Measurements from ENCODE around the gene ONECUT3.
"Not testable (repeated sequence)": the region's sequence is repeated elsewhere in the genome, so short reads cannot be mapped to it uniquely, and the experiment has no call there.

ONECUT3 gene

DNA sequence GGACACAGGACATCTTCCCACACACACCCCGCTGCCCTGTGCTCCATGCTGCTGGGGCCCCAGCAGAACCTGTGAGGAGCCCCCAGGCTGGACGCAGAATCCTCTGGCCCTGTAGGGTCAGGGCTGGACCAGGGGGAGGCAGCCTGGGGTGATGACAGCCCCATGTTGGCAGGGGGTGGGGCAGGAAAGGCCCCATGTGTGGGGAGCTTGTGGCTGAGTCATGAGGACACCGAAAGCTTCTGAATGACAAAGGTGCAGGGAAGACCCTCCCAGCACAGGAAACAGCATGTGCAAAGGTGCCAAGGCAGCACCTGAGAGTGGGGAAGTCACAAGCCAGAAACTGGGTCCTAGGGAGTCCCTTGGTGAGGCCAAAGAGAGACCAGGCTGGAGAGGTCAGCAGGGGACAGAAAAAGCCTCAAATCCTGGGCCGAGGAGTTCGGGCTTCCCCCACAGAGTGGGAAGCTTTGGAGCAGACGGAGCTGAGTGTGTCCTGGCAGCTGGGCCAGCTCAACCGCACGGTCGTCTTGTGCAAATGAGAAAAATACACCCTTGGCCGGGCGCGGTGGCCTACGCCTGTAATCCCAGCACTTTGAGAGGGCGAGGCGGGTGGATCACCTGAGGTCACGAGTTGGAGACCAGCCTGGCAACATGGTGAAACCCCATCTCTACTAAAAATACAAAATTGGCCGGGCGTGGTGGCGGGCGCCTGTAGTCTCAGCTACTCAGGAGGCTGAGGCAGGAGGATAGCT, 41.3 kb downstream of the ONECUT3 start:
- no peak for DNase-seq (ENCODE audit: low spot score)

DNA sequence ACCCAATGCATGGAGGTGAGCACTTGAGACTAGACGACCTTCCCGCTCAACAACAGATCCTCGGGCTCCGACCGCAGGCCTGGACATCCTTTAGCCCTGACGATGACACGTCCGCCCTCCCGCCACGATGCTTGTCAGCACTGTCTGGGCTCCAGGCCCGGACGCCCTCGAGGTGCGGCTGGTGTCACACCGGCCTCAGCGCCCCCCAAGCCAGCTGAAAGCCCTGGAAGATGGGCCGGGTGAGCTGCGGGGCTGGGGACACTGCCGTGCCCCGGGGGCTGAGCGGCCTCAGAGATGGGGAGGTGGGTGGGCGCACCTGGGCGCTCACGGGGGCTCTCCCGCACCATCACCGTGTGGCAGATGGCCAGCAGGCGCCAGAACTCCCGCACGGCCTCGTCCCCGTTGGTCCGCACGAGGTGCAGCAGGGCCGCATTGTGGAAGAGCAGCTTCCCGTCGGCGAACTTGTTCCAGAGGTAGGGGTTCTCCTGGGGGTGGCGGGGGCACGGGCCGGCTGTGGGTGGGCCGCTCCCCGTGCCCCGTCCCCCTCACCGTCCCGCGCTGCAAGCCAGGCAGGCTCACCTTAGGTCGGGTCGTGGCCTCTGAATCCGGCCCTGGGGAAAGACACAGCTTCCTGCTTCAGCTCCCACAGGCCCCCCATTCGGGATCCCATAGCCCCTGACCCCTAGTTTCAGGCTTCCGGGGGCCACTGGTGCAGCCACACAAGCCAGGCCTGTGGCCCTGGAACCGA, 43.3 kb downstream of the ONECUT3 start:
- DNase-seq (ENCODE audit: low spot score) = no peak

DNA sequence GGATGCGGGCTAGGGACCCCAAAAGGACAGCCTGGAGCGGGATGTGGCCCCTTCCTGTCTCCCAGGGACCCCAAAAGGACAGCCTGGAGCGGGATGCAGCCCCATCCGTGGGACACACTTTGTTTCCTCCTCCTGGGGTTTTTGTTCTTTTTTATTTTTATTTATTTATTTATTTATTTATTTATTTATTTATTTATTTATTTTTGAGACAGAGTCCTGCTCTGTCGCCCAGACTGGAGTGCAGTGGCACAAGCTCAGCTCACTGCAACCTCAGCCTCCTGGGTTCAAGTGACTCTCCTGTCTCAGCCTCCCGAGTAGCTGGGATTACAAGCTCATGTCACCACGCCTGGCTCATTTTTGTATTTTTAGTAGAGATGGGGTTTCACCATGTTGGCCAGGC, 44.0 kb downstream of the ONECUT3 start:
- not testable (repeated sequence) for DNase-seq (ENCODE audit: low spot score)

DNA sequence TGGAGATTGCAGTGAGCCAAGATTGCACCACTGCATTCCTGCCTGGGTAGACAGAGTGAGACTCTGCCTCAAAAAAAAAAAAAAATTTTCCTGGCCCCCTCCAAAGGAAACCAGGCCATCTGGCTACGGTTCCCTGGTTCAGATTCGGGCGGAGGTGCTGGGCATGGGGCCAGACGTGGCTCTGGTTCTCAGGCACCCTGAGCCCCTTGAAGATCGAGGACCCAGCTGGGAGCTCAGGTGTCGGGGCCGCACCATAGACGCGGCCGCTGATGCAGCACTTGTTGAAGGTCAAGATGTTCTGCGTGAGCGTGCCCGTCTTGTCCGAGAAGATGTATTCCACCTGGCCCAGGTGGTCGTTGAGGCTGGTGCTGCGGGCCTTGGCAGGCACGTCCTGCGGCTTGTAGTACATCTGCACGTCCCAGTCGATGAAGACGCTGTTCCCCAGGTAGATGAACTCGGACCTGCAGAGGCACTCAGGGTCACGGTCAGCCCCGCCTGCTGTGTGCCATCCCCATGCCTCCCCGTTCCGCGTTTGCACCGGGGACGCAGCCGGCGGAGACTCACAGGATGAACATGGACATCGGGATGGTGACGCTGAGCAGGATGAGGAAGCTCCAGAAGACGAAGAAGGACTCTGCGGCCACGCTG, 46.5 kb downstream of the ONECUT3 start:
- DNase-seq (ENCODE audit: low spot score) = no peak

DNA sequence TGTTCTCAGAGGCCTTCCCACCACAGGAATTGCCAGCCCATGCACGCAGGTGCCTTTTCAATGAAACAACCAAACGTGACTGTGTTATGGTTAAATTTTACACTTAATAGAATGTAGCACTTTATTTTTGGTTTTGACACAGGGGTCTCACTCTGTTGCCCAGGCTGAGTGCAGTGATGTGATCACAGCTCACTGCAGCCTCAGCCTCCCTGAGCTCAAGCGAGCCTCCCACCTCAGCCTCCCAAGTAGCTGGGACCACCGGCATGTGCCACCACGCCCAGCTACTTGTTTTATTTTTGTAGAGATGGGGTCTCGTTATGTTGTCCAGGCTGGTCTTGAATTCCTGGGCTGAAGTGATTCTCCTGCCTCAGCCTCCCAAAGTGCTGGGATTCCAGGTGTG, 51.6 kb downstream of the ONECUT3 start:
- no peak for DNase-seq (ENCODE audit: low spot score)

DNA sequence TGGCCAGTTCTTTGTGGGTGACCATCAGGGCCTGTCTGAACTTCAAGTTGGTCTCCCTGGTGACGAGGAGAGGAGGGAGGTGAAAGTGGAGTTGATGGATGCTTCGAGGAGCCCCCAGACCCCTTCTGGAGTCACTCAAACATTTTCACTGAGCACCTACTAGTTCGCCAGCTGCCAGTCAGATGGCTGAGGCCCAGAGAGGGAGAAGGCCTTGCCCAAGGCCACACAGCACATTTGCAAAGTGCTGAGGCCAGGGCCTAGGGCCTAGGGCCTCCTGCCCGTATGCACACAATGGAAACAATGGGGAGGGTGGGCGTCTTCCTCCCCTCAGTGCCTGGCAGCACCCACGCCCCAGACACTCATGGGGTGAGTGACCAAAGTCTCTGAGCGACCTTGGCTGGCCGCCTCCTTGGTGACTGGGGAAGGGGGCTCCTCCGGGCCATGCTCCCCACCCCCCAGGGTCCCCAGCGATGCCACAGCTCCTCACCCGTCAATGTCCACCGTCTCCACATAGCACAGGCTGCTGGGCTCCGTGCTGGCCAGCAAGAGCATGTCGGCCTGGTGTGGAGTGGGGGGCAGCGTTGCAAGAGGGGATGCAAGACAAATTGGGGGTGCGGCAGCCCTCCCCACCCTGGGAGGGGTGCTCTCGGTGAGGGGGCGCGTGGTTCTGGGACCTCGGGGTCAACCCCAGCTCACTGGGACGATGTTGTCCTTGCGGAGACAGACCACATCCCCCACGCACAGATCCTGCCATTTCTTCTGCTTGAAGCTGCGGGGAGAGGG, 52.3 kb downstream of the ONECUT3 start:
- no peak for DNase-seq (ENCODE audit: low spot score)

DNA sequence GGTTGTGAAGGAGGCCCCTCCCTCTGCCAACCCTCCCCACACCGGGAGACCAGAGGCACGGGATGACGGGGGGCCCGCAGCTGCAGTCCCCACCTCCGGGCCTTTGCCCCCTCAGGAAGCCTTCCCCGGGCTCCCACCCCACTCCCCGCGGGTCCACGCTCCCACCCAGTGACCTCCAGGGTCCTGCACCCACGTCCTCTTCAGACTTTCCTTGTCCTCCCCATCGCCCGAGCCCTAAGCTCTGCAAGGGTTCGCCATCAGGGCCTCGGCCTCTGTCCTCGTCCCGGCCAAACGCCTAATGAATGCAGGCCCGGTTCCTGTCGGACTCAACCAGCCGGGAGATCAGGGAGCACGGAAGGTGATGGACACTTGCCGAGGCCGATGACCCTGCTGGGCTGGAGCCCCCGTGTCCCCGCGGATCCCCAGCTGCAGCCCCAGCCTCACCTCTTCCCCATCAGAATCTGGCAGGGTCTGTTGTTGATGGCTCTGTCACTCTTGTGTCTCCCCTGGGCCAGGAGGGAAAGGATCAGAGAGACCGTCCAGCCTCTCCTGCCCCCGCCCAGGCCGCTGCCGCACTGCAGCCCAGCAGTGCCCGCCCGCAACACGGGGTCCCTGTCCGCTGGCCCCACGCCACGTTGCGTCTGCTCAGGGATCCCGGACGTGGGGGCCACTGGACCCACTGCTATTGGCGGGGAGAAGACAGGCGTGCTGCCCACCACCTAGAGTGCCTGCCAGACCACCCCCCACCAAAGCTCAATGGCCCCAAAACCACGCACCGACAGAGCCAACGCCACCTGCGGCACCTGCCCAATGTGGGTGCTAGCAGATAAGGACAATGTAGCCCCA, 53.1 kb downstream of the ONECUT3 start:
- no peak for DNase-seq (ENCODE audit: low spot score)

DNA sequence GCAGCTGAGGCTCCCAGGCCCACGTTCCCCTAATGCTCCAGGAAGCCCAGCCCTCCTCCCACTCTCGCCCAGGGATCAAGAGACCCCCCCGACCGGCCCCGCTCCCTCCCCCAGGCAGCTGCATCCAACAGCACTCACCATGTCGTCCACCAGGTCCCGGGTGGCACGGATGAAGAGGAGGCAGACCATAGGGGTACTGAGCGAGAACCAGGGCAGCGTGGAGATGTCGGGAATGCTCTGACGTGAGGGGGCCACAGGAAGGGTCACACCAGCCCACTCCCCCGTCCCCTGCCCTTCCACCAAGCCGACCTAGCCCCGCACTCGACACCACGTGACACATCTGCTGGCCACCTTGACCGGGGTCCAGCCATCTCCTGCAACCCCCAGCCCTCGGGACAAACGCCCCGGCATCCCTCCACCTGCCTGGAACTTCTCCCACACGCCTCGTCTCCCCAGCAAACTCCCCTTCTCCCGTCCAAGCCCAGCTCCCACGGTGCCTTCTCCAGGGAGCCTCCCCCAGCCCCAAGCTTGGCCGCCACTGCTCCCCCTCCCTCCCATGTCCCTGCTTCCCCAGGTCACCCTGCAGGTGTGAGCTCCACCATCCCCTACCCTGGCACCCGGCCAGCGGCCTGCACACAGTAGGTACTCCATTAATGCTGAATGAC, 53.9 kb downstream of the ONECUT3 start:
- DNase-seq (ENCODE audit: low spot score) = no peak

DNA sequence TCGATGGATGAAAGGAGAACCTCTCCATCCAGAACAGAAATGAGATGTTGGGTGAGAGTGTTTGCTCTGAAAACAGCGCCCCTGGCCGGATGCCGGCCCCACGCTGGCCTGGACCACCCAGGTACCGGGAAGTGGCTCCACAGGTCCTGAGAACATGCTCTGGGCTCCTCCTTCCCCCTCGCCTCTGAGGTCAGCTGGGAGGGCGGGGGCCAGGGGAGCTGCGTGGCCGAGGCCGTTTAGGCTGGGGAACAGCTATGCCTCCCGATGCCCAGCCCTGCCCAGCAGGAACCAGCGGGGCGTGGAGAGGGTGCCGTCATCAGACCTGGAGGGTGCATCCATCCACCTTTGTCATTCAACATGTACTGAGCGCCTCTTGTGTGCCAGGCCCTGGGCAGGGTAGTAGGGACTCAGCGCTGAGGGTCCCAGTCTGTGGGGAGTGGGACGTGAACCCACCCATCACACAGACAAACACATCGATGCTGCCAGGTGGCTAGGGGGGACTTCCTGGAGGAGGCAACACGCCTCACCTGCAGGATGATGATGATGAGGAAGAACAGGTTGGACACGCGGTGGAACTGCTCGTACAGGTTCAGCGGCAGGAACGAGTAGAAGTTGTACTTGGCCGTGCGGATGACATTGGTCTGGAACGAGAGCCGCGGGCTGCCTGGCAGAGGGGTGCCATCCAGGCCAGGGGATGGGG, 54.5 kb downstream of the ONECUT3 start:
- DNase-seq (ENCODE audit: low spot score) = no peak

DNA sequence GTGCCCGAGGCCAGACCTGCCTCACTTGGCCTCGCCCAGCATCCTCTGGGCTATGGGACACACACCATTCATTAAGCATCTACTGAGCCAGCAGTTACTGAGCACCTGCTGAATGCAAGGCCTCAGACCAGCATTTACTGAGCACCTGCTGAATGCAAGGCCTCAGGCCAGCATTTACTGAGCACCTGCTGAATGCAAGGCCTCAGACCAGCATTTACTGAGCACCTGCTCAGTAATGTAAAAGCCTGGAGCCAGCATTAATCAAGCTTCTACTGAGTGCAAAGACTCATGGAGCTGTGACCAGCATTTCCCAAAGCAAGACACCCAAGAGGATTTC, 55.1 kb downstream of the ONECUT3 start:
- no peak for DNase-seq (ENCODE audit: low spot score)

DNA sequence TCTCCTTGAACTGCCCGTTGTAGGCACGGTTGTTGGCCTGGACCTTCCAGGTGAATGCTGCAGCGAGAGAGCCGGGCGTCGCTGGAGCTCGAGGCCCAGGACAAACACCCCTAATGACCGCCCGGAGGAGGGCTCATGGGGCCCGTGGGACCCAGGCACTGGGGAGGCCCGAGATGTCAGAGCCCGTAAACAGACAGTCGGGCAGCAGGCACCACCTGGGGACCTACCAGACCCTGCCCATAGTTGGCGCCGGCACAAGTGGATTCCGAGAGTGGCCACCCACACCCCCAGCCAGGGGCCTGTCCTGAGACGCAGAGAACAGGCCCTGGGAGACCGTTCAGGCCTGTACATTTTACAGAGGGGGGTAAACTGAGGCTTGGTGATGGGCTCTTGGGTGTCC, 56.4 kb downstream of the ONECUT3 start:
- DNase-seq (ENCODE audit: low spot score) = no peak

DNA sequence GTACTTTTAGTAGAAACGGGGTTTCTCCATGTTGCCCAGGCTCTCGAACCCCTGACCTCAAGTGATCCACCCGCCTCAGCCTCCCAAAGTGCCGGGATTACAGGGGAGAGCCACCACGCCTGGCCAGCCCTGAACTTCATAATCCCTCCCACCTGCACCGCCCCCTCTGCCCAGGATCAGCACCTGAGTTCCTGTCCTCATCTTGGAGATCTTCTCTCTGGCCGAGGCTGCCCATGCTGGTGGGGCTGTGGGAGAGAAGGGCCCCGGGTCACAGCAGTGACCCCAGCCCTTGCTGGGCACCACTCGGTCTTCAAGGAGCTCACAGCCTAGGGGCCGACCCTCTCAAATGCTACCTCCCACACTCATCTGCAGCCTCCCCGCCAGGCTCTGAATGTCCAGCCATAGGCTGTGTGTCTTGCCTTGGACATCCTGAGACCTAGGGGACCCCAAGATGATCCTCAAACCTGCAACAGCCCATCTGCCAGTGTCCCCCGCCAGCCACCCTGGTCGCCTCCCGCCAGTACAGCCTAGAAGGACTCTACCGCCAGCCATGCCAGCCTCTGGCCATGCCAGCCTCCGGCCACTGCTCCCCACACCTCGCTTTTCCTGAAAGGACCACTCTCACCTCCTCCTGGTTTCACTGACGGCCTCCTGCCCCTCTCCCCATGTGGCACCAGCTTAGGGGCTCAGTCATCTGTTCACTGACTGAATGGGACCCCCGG, 57.3 kb downstream of the ONECUT3 start:
- DNase-seq (ENCODE audit: low spot score) = no peak

DNA sequence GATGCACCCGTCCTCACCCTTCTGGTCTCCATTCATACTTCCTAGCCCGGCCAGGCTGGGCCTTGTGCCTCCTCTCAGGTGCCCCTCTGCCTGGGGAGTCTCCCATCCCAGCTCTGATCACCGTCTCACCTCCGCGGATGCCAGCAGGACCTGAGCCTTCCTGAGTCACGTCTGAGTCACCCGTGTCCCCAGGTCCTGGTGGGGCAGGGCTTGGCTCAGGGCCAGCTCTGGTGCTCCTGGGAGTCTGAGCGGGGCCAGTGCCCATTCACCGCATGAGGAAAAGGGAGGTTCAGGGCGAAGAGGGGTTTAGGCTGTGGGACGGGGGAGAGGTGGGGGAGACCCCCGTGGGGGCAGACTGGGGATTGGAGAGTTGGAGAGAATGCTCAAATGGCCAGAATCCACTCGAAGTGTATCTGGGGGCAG, 58.2 kb downstream of the ONECUT3 start:
- no peak for DNase-seq (ENCODE audit: low spot score)

DNA sequence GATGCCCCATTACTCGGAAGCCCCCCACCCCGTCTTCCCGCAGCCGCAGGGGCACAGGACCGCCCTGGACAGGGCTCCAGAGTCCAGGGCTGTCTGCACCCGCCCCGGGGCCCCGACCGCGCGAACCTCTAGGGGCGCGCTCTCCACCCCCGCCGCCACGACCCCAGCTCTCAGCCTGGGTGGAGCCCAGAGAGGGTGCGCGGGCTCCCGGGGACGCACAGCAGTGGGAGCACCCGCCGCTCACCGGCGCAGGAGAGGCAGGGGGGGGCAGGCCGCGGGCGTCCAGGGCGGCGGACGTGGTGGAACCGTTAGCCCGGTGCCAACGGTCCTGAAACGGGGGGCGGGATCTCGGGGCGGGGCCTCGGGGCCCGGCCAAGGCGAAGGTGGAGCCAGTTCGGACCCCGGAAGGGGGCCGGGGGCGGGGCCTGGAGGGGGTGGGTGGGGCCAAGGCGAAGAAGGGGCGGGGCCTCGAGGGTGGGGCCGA, 58.7 kb downstream of the ONECUT3 start, which contains the start of gene ATP8B3:
Gene ATP8B3, minus strand, starts transcription at position 335 of the 484 bp plus-strand sequence. CDS start 540 bp downstream, outside the sequence.
- DNase-seq (ENCODE audit: low spot score) = no peak

DNA sequence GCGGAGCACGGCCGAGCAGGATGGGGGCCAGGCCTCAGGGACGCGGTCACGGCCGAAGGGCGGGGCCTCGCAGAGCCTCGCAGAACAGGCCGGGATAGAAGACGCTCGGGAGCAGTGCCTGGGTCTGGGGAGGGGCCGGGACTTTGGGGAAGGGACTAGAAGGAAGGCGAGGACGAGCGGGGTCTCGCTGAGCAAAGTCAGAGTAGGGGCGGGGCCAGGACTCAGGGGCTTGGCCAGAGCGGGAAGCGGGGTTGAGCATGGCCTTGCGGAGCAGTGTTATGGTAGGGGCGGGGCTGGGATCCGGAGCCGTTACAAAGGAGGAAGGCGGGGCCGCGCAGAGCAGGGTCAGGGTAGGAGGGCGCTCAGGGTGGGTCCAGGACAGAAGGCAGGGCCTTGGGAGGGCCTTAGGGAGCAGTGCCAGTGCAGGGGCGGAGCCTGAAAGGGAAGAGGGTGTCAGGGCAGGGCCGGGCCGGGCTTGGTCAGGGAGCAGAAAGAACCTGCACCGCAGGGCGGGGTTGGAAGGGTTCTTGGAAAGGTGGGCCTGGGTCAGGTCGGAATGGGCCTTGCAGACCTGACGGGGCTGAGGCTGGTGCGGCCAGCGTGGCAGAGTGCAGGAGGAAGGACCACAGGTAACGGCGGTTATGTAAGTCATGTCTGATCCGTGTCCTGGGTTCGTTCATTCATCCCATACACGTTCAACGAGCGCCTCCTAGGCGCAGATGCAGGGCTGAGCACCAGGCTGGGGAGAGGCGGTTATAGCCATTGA, 59.3 kb downstream of the ONECUT3 start:
- DNase-seq (ENCODE audit: low spot score) = peak; percentile 95

DNA sequence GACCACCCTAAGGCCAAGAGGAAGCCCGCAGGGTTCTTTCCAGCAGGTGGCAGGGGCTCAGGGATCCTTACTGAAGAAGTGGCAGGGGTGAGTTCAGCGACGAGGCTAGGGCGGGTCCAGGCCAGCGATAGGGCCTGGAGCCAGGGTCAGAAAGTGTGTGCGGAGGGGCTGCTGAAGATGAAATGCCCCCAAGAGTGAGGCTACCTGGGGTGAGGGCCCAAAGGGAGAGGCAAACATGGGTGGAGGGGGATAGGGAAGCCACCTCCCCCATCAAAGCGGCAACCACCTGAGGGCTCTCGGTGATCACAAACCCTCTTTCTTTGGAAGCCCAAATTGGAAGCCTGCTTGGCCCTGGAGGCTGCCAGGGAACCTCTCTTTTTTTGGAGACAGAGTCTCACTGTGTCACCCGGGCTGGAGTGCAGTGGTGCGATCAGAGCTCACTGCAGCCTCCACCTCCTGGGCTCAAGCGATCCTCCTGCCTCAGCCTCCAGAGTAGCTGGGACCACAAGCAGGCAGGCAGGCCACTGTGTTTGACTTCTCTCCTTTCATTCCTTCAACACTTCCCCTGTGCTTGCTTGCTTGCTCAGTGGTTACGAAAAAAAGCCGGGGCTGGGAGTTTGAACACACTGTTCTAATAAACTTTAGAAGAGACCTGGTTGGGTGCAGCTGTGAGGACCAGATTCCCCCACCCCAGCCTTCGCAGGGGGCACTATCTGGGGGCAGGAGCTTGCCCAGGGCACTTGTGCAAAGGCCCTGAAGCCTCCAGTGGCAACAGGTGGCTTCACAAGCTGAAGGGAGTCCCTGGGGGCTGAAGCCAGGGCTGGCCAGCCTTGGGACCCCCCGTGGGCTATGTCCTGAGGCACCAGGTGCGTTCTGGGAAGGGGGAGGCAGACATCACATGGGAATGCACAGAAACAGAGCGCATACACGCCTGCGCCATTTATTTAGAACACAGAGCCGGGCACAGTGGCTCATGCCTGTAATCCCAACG, 60.2 kb downstream of the ONECUT3 start:
- DNase-seq (ENCODE audit: low spot score) = no peak

DNA sequence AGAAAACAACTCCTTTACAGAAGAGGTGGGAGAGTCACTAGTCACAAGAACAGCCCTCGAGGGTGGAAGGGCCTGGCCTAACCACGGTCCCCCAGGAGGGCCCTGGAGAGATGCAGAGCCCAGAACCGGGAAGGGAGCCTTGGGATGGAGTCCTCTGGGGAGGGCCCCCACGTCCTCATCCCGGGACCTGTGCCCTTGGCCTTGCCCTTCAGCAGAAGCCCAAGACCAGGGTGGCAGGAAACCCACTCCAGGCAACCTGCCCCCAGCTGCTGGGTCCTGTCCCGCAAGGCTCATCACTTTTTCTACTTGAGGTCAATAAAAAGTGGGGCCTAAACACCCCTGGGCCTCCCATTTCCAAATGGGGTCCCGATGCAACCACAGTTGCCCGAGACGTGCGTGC, 61.1 kb downstream of the ONECUT3 start:
- no peak for DNase-seq (ENCODE audit: low spot score)

Data from SK-N-DZ (cell line).